SK-N-SH (cell line): ENCODE data around the gene HTRA3. TPM values are rescaled to one million over a fixed set of nuclear protein-coding genes. Genes with fewer than 3 reads are reported as not detected.

Experiments used
- CTCF ChIA-PET: fragments of 300-600, 350-600 bp; formaldehyde crosslinking; extraction: SDS; loops from one replicate; lab custom pipeline; 2021; lab: Yijun Ruan, JAX
- POLR2A ChIA-PET: fragments of 350-600 bp; sonication (Branson Sonifier 250); formaldehyde crosslinking; extraction: SDS; loops from one replicate; lab custom pipeline; 2020; ENCODE audit warnings: antibody characterized with exemption, inconsistent platforms; lab: Yijun Ruan, JAX
- DNase-seq: peaks from one replicate; pipeline ENCODE4 v3.0.0; 2012
- H2AFZ ChIP-seq: fragments of 200-600 bp; sonication (generic); 2 replicates; pipeline ENCODE4 v1.8.1; 2016; ENCODE audit warnings: antibody characterized with exemption, mild to moderate bottlenecking, low read depth
- H3F3A ChIP-seq: fragments of 200-600 bp; sonication (generic); replicated peaks from 2 replicates; pipeline ENCODE3; 2016; ENCODE audit warnings: antibody characterized with exemption, mild to moderate bottlenecking; ENCODE audit not compliant: insufficient read depth
- H3K27ac ChIP-seq, 2 experiments: fragments of 200-500 bp in 1 of 2; fragments of 200-600 bp in 1 of 2; sonication (Bioruptor generic) in 1 of 2; sonication (generic), shearing (Covaris generic) in 1 of 2; 2 replicates each; pipeline versions ENCODE4 v1.5.1 to v1.6.1; 2014 to 2016; ENCODE audit warnings: low read depth in 2 of 2, inconsistent platforms in 1 of 2, low read length in 1 of 2, mild to moderate bottlenecking in 1 of 2, mixed read lengths in 1 of 2
- H3K27me3 ChIP-seq: fragments of 200-600 bp; sonication (generic), shearing (Covaris generic); 2 replicates; pipeline ENCODE4 v1.6.1; 2016; ENCODE audit warnings: mixed run types; ENCODE audit not compliant: insufficient read depth
- H3K36me3 ChIP-seq, 2 experiments: fragments of 200-500 bp in 1 of 2; fragments of 200-600 bp in 1 of 2; sonication (Bioruptor generic) in 1 of 2; sonication (generic) in 1 of 2; replicated peaks in 1 of 2; 2 replicates each; pipeline versions ENCODE3 to v1.5.1; 2014 to 2016; ENCODE audit warnings: low read length in 1 of 2, mild to moderate bottlenecking in 1 of 2; ENCODE audit not compliant: insufficient read depth in 2 of 2, control insufficient read depth in 1 of 2
- H3K4me1 ChIP-seq, 2 experiments: fragments of 200-500 bp in 1 of 2; fragments of 200-600 bp in 1 of 2; sonication (Bioruptor generic) in 1 of 2; sonication (generic), shearing (Covaris generic) in 1 of 2; 2 replicates each; pipeline versions ENCODE4 v1.5.1 to v1.6.1; 2014 to 2016; ENCODE audit warnings: low read depth in 1 of 2, low read length in 1 of 2, mixed run types in 1 of 2; ENCODE audit not compliant: insufficient read depth in 2 of 2, control insufficient read depth in 1 of 2
- H3K4me2 ChIP-seq: fragments of 200-600 bp; sonication (generic), shearing (Covaris generic); 2 replicates; pipeline ENCODE4 v1.6.1; 2017; ENCODE audit warnings: mixed run types
- H3K4me3 ChIP-seq, 2 experiments: fragments of 200-500 bp in 1 of 2; fragments of 200-600 bp in 1 of 2; sonication (Bioruptor generic) in 1 of 2; sonication (generic), shearing (Covaris generic) in 1 of 2; 2 replicates each; pipeline versions ENCODE4 v1.5.1 to v1.8.1; 2014 to 2016; ENCODE audit warnings: low read depth in 2 of 2, inconsistent platforms in 1 of 2, low read length in 1 of 2, mild to moderate bottlenecking in 1 of 2, mixed read lengths in 1 of 2, moderate library complexity in 1 of 2
- H3K79me2 ChIP-seq: fragments of 200-600 bp; sonication (generic); 2 replicates; pipeline ENCODE4 v1.8.1; 2017; ENCODE audit warnings: mild to moderate bottlenecking; ENCODE audit not compliant: insufficient read depth
- H3K9ac ChIP-seq: fragments of 200-600 bp; sonication (generic); 2 replicates; pipeline ENCODE4 v1.6.1; 2017; ENCODE audit warnings: mixed run types
- H3K9me2 ChIP-seq: fragments of 200-600 bp; sonication (generic); 2 replicates; pipeline ENCODE4 v1.6.1; 2017; ENCODE audit warnings: mixed run types
- H3K9me3 ChIP-seq: fragments of 200-600 bp; sonication (generic); 2 replicates; pipeline ENCODE4 v1.6.1; 2017; ENCODE audit warnings: mixed run types, mild to moderate bottlenecking, moderate library complexity
- H4K20me1 ChIP-seq: fragments of 200-600 bp; sonication (generic); 2 replicates; pipeline ENCODE4 v1.6.1; 2017; ENCODE audit warnings: mild to moderate bottlenecking, mixed run types; ENCODE audit not compliant: insufficient read depth
- ELF1 ChIP-seq: IDR thresholded peaks from 2 replicates; pipeline ENCODE4 v1.4.0; 2012
- EP300 ChIP-seq, 2 experiments: IDR thresholded peaks; 2 replicates each; pipeline versions ENCODE4 v1.4.0 to v1.6.1; 2012; ENCODE audit warnings: borderline replicate concordance in 1 of 2, low read depth in 1 of 2, low read length in 1 of 2
- EZH2phosphoT487 ChIP-seq: fragments of 200-600 bp; sonication (generic); IDR thresholded peaks from 2 replicates; pipeline ENCODE4 v1.6.1; 2017; ENCODE audit warnings: low read depth, mixed run types, mild to moderate bottlenecking, antibody characterized with exemption, moderate library complexity, borderline replicate concordance
- FOSL2 ChIP-seq: IDR thresholded peaks from 2 replicates; pipeline ENCODE4 v1.4.0; 2012; ENCODE audit warnings: low read depth, mild to moderate bottlenecking, moderate library complexity, borderline replicate concordance
- GATA2 ChIP-seq: sonication (generic); formaldehyde crosslinking; IDR thresholded peaks from 2 replicates; pipeline ENCODE4 v1.5.0; 2020; ENCODE audit warnings: mild to moderate bottlenecking, missing genetic modification reagents
- JUND ChIP-seq: IDR thresholded peaks from 2 replicates; pipeline ENCODE4 v1.4.0; 2012
- MAX ChIP-seq: IDR thresholded peaks from 2 replicates; pipeline ENCODE4 v1.4.0; 2012; ENCODE audit warnings: low read depth
- MEF2A ChIP-seq: IDR thresholded peaks from 2 replicates; pipeline ENCODE4 v1.4.0; 2012; ENCODE audit warnings: low read depth, borderline replicate concordance
- MXI1 ChIP-seq: IDR thresholded peaks from 2 replicates; pipeline ENCODE4 v1.6.1; 2012; ENCODE audit warnings: mild to moderate bottlenecking, low read depth, low read length, improper control_type of control experiment
- NFIC ChIP-seq: IDR thresholded peaks from 2 replicates; pipeline ENCODE4 v1.4.0; 2012; ENCODE audit warnings: borderline replicate concordance
- RAD21 ChIP-seq: IDR thresholded peaks from 2 replicates; pipeline ENCODE4 v1.6.1; 2012; ENCODE audit warnings: mild to moderate bottlenecking, low read length
- RCOR1 ChIP-seq: fragments of 150-350 bp; IDR thresholded peaks from 2 replicates; pipeline ENCODE4 v1.6.1; 2017; ENCODE audit warnings: antibody characterized with exemption, low read length
- REST ChIP-seq: IDR thresholded peaks from 2 replicates; pipeline ENCODE4 v1.6.1; 2012; ENCODE audit warnings: mild to moderate bottlenecking, low read depth, low read length, moderate library complexity
- RXRA ChIP-seq: IDR thresholded peaks from 2 replicates; pipeline ENCODE4 v1.4.0; 2012; ENCODE audit warnings: low read depth, mild to moderate bottlenecking, borderline replicate concordance
- TAF1 ChIP-seq: IDR thresholded peaks from 2 replicates; pipeline ENCODE4 v1.6.1; 2012; ENCODE audit warnings: low read depth, mild to moderate bottlenecking, low read length, moderate library complexity, borderline replicate concordance
- USF2 ChIP-seq: fragments of 150-350 bp; IDR thresholded peaks from 2 replicates; pipeline ENCODE4 v1.6.1; 2017; ENCODE audit warnings: antibody characterized with exemption, low read length, low read depth, borderline replicate concordance
- YY1 ChIP-seq: IDR thresholded peaks from 2 replicates; pipeline ENCODE4 v1.4.0; 2012; ENCODE audit warnings: low read depth, mild to moderate bottlenecking
- ZBTB33 ChIP-seq: IDR thresholded peaks from 2 replicates; pipeline ENCODE4 v1.4.0; 2012; ENCODE audit warnings: low read depth, borderline replicate concordance
- WGBS: methylation state at CpG from one replicate; pipeline ENCODE4 v1.1.6; 2017; ENCODE audit warnings: low lambda C conversion rate; 5-methylcytosine and 5-hydroxymethylcytosine counted together
- polyA plus RNA-seq, 3 experiments: library from polyadenylated mRNA; depleted of rRNA; stranded (reverse); fragments of >200 nt; gene quantifications; 2 replicates each; pipeline ENCODE4 v1.2.3, GENCODE V29; 2012

The HTRA3 gene
- polyA plus RNA-seq, 1 of the 3 experiments (the other 2 are of a cell fraction) = 0.05 TPM

- no peaks in the 10 kb centered on the region for H3K9me2 ChIP-seq
- H2AFZ ChIP-seq = no peak overlapping the region
- no peak for DNase-seq
- H3K79me2 ChIP-seq = no peaks in the 10 kb centered on the region
- ChIA-PET POLR2A (no interaction called here), CTCF (interaction anchor here (1.1 kb wide), 1 partner anchor 11 kb away, joined by 3 read pairs; no protein-coding TSS in a partner anchor)
- H3K9me3 ChIP-seq = 0 out of 2 replicates have a peak, but pooled peaks cover 4% of the 10 kb centered on the region
- H3K4me2 ChIP-seq = no peak overlapping the region
- TF ChIP-seq JUND (no peak), MXI1 (no peak), RXRA (no peak), REST (no peak), EP300 (IDR thresholded peaks at IDR 0.05; ENCODE audit: borderline replicate concordance in 1 of 2, low read depth in 1 of 2, low read length in 1 of 2) (no peak), TAF1 (no peak), MEF2A (no peak), ELF1 (no peak)
- peaks cover 0 to 13% of the 10 kb centered on the region in 2 experiments; a peak in 1 of 4 replicates for H3K4me1 ChIP-seq
- no peak overlapping the region for H3K9ac ChIP-seq
- no peaks in the 10 kb centered on the region for H3F3A ChIP-seq
- no peak overlapping the region for H3K4me3 ChIP-seq
- 59% methylated on average over 4 of the region's 6 CpGs for WGBS
- H3K27me3 ChIP-seq = no peaks in the 10 kb centered on the region
- no peaks in the 10 kb centered on the region for H4K20me1 ChIP-seq
- no peaks in the 10 kb centered on the region for H3K36me3 ChIP-seq
- no peak overlapping the region for H3K27ac ChIP-seq
These were observed 62.0 kb downstream of the HTRA3 start for GRCh38 chr4:8331575-8331955.

GRCh38 chr4:8332038-8332857, 62.7 kb downstream of the HTRA3 start:
- CTCF ChIA-PET = interaction anchor here (1.1 kb wide), 1 partner anchor 12 kb away, joined by 3 read pairs; no protein-coding TSS in a partner anchor
- Histone ChIP-seq H3K4me3 (no peak overlapping the region), H3F3A (no peaks in the 10 kb centered on the region), H4K20me1 (no peaks in the 10 kb centered on the region), H3K27ac (no peak overlapping the region), H3K9ac (no peak overlapping the region), H3K4me2 (no peak overlapping the region), H3K4me1 (peaks cover 0 to 13% of the 10 kb centered on the region in 2 experiments; a peak in 1 of 4 replicates), H3K27me3 (no peaks in the 10 kb centered on the region), H3K79me2 (no peaks in the 10 kb centered on the region), H3K9me3 (0 out of 2 replicates have a peak, but pooled peaks cover 4% of the 10 kb centered on the region), H3K36me3 (no peaks in the 10 kb centered on the region), H3K9me2 (no peaks in the 10 kb centered on the region), H2AFZ (no peak overlapping the region)
- no peak for DNase-seq
- WGBS = 61% methylated on average over 9 of the region's 12 CpGs
- POLR2A ChIA-PET = no interaction called here
- no peak for TF ChIP-seq YY1
- TF ChIP-seq RAD21 = no peak
- TF ChIP-seq RCOR1 = no peak
- TF ChIP-seq MAX = no peak
- TF ChIP-seq ZBTB33 = no peak
- TF ChIP-seq EZH2phosphoT487 = no peak
- TF ChIP-seq USF2 = no peak
- no peak for TF ChIP-seq GATA2 (CRISPR knock-in tag)
- TF ChIP-seq NFIC = no peak
- TF ChIP-seq FOSL2 = no peak
